Measurements from ENCODE around the gene FOXB2.

The FOXB2 gene

DNA sequence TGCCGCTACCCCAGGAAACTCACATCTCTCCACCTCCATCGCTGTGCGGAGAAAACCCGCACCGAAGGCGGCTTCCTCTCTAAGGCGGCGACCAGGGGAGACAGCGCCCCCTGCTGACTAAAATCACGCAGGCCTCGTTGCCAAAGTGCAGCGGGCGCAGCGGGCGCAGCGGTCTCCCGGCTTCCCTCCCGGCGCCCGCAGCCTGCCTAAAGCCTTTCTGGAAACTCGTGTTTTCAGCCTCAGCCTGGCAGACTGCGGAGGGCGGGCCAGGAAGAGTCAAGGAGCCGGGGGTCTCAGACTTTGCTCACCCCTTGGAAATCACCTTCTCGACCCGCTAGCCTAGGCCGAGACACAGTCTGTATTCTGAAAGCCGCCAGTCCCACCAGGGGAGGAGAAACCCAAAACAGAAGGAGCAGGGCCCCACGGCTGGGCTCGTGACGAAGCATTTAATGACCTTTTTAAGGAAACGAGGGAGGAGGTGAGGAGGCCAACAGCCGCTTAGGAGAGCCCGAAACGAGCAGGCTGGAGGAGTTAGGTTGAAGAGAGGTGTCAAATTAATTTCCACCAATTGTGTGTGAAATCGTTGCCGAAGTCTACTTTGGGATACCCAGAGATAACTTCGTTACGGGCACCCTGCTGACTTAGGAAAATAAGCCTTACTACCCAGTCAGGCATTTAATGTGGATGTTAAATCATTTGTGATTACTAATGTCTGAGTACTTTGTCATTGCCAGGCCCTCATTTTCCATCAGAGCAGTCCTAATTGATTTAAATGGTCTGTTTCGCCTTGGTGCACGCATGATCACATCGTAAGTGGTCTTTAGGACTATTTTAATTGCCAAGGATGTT, 7.3 kb upstream of the FOXB2 start:
- TF ChIP-seq GATA3 (IDR thresholded peaks at IDR 0.05; ENCODE audit: low read depth, low read length) = no peak
- no peak for TF ChIP-seq GATA2 (IDR thresholded peaks at IDR 0.05; ENCODE audit: low read depth, low read length)

- TF ChIP-seq GATA3 (IDR thresholded peaks at IDR 0.05; ENCODE audit: low read depth, low read length) (no peak), GATA2 (IDR thresholded peaks at IDR 0.05; ENCODE audit: low read depth, low read length) (no peak)
Measured at GRCh38 chr9:77013206-77013931, 6.1 kb upstream of the FOXB2 start.

- TF ChIP-seq GATA2 (IDR thresholded peaks at IDR 0.05; ENCODE audit: low read depth, low read length) (no peak), GATA3 (IDR thresholded peaks at IDR 0.05; ENCODE audit: low read depth, low read length) (no peak)
Measured at GRCh38 chr9:77013932-77014596, 5.4 kb upstream of the FOXB2 start.

DNA sequence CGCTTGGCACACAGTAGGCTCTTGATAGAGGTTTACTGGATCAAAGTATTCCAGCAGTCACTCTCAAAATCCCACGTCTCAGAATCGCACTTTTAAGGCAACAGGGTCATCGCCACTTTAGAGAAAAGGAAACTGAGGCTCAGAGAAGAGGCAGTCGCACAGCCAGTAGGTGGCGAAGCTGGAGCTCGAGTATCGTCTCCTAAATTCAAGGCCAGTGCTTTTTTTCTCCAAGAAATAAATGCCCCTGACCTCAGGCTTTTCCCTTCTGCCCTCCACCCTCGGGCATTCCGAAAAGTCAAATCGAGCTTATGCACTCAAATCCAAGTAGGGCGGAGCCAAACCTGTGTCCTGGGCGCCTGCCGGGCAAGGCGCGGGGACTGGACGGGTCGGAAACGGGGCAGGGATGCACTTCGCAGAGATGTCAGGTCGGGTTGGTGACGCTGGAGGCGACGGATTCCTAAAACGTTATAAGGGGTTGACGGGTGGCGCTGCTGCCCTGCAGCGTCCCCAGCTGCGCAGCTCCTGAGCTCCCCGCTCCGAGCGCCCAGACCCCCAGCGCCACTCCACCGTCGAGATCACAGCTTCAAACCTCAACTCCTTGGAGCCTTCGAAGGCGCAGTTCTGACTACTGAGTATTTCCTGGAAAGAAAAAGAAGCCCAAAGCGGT, 4.7 kb upstream of the FOXB2 start:
- TF ChIP-seq GATA2 (IDR thresholded peaks at IDR 0.05; ENCODE audit: low read depth, low read length) (no peak), GATA3 (IDR thresholded peaks at IDR 0.05; ENCODE audit: low read depth, low read length) (no peak)

DNA sequence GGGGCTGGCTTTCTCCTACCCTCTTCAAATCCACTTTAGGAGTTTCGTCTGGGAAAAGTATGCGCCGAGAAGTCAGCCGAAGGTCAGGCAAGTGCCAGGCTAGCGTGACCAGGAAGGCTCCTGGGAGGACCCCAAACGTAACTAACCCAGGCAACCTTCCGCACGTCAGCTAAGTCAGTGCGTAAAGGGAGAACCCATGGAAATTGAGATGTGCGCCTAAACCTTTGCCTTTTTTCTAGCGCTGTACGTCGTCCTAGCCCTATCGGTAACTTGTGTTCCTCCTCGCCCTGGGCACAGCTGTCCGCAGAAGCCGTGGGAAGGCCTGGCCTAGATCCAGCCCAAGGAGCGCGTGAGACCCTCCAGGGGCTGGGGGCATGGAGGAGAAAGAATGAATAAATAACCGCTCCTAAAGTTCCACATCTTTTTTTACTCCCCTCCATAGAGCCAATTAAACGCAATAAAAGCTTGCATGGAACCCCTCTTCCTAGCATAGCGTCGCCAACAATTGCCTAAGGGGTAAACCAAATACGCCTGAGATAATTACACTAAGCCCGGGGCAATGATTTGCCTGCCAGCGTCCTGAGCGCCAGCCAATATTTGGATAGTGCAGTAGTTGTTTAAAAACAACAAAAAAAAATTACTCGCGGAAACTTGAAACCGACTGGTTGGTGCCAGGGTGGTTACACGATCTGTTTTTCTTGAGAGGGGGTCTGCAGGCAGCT, 4.0 kb upstream of the FOXB2 start:
- TF ChIP-seq GATA3 (IDR thresholded peaks at IDR 0.05; ENCODE audit: low read depth, low read length) = no peak
- TF ChIP-seq GATA2 (IDR thresholded peaks at IDR 0.05; ENCODE audit: low read depth, low read length) = no peak

GRCh38 chr9:77016121-77016525, 3.3 kb upstream of the FOXB2 start:
- TF ChIP-seq GATA3 (IDR thresholded peaks at IDR 0.05; ENCODE audit: low read depth, low read length) = no peak
- no peak for TF ChIP-seq GATA2 (IDR thresholded peaks at IDR 0.05; ENCODE audit: low read depth, low read length)

GRCh38 chr9:77016526-77017504, 2.6 kb upstream of the FOXB2 start:
- TF ChIP-seq GATA2 (IDR thresholded peaks at IDR 0.05; ENCODE audit: low read depth, low read length) (no peak), GATA3 (IDR thresholded peaks at IDR 0.05; ENCODE audit: low read depth, low read length) (no peak)

DNA sequence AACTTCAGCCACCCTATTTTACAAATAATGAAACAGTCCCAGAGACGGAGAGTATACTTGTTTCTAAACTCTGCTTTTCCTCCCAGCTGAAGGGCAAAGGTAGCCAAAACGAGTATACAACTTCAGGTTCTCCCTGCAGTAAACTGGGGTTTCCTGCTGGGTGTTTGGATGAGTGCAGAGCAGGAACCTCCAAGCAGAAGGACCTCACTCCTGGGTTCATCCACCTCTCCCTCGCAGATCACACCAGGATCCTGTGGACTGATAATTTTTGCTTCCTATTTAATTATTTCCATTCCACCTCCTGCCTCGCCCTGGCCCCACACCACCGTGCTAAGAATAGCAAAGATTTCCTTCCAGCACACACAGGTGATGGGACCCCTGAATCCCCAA, 2.0 kb upstream of the FOXB2 start:
- TF ChIP-seq GATA2 (IDR thresholded peaks at IDR 0.05; ENCODE audit: low read depth, low read length) (no peak), GATA3 (IDR thresholded peaks at IDR 0.05; ENCODE audit: low read depth, low read length) (no peak)

- TF ChIP-seq GATA2 (IDR thresholded peaks at IDR 0.05; ENCODE audit: low read depth, low read length) = no peak
Measured at GRCh38 chr9:77018058-77018968, 1.1 kb upstream of the FOXB2 start.

GRCh38 chr9:77018969-77019235, 553 bp upstream of the FOXB2 start:
- TF ChIP-seq GATA3 (IDR thresholded peaks at IDR 0.05; ENCODE audit: low read depth, low read length) (no peak), GATA2 (IDR thresholded peaks at IDR 0.05; ENCODE audit: low read depth, low read length) (no peak)

- TF ChIP-seq GATA3 (IDR thresholded peaks at IDR 0.05; ENCODE audit: low read depth, low read length) (no peak), GATA2 (IDR thresholded peaks at IDR 0.05; ENCODE audit: low read depth, low read length) (no peak)
Measured at GRCh38 chr9:77019926-77020412, 514 bp downstream of the FOXB2 start.

Data from SH-SY5Y (cell line).